Kasumi-1 (cell line): ENCODE data around the gene SLC35E2B.
"Not testable (repeated sequence)": the region's sequence is repeated elsewhere in the genome, so short reads cannot be mapped to it uniquely, and the experiment has no call there.

Experiments
- DNase-seq, 2 experiments: peaks; one replicate each; lab custom pipeline; 2025; lab: John Stamatoyannopoulos, UW

Gene SLC35E2B

GRCh38 chr1:1692714-1693647 is at the start of gene SLC35E2B:
TSS of gene SLC35E2B (minus strand) at chr1:1692795. CDS start at chr1:1676699, 16,096 bp downstream.
- DNase-seq = peak; percentile 36 to 45

- not testable (repeated sequence) for DNase-seq
Measured at GRCh38 chr1:1741013-1741412, 48.4 kb upstream of the SLC35E2B start.

- not testable (repeated sequence) for DNase-seq
Measured at GRCh38 chr1:1738799-1739337, 46.3 kb upstream of the SLC35E2B start.

- not testable (repeated sequence) for DNase-seq
Measured at GRCh38 chr1:1737675-1738590, 45.3 kb upstream of the SLC35E2B start.

GRCh38 chr1:1732381-1732780 is 39.8 kb upstream of the SLC35E2B start:
- DNase-seq = no peak

GRCh38 chr1:1730870-1731269 is 38.3 kb upstream of the SLC35E2B start:
- no peak for DNase-seq

- DNase-seq = not testable (repeated sequence)
Measured at GRCh38 chr1:1730230-1730629, 37.6 kb upstream of the SLC35E2B start.

- not testable (repeated sequence) for DNase-seq
Measured at GRCh38 chr1:1729116-1729816, 36.7 kb upstream of the SLC35E2B start.

- not testable (repeated sequence) for DNase-seq
Measured at GRCh38 chr1:1728308-1729005, 35.9 kb upstream of the SLC35E2B start.

- DNase-seq = not testable (repeated sequence)
Measured at GRCh38 chr1:1727131-1727651, 34.6 kb upstream of the SLC35E2B start.

GRCh38 chr1:1726088-1726487 is 33.5 kb upstream of the SLC35E2B start:
- DNase-seq = not testable (repeated sequence)

- peak; percentile 94 to 97 for DNase-seq
Measured at GRCh38 chr1:1724035-1724864, 31.7 kb upstream of the SLC35E2B start, which contains the start of gene CDK11A. TSS of gene CDK11A (minus strand) at chr1:1724357. CDS start at chr1:1722818, 1,539 bp downstream.

- DNase-seq = no peak
Measured at GRCh38 chr1:1721201-1721600, 28.6 kb upstream of the SLC35E2B start.

- DNase-seq = not testable (repeated sequence)
Measured at GRCh38 chr1:1715109-1715883, 22.7 kb upstream of the SLC35E2B start.

GRCh38 chr1:1707897-1708296 is 15.3 kb upstream of the SLC35E2B start:
- not testable (repeated sequence) for DNase-seq

GRCh38 chr1:1707241-1707640 is 14.6 kb upstream of the SLC35E2B start:
- not testable (repeated sequence) for DNase-seq

GRCh38 chr1:1705623-1706022 is 13.0 kb upstream of the SLC35E2B start:
- DNase-seq = not testable (repeated sequence)

- DNase-seq = not testable (repeated sequence)
Measured at GRCh38 chr1:1704284-1704957, 11.8 kb upstream of the SLC35E2B start.
